H1 (cell line): ENCODE results near the gene PDCD6IP. TPM values are rescaled to one million over a fixed set of nuclear protein-coding genes. Genes with fewer than 3 reads are reported as not detected.

Source experiments
- BCL11A ChIP-seq, 2 experiments: IDR thresholded peaks; one replicate each; pipeline ENCODE4 v1.6.1; 2011; ENCODE audit warnings: low read depth in 2 of 2, low read length in 2 of 2, mild to moderate bottlenecking in 2 of 2
- EGR1 ChIP-seq: IDR thresholded peaks from 2 replicates; pipeline ENCODE4 v1.6.1; 2011; ENCODE audit warnings: low read depth, low read length, borderline replicate concordance
- SAP30 ChIP-seq: fragments of 300-600 bp; sonication (generic); IDR thresholded peaks from 2 replicates; pipeline ENCODE4 v1.7.1; 2012; ENCODE audit warnings: low read length, moderate library complexity, mild to moderate bottlenecking, inconsistent platforms; ENCODE audit not compliant: insufficient read depth, insufficient replicate concordance
- SUZ12 ChIP-seq: fragments of 200-600 bp; sonication (generic); IDR thresholded peaks from 2 replicates; pipeline ENCODE4 v1.6.1; 2012; ENCODE audit warnings: mild to moderate bottlenecking, inconsistent platforms, low read length, moderate library complexity, mixed read lengths
- TAF1 ChIP-seq: IDR thresholded peaks from 2 replicates; pipeline ENCODE4 v1.6.1; 2011; ENCODE audit warnings: mild to moderate bottlenecking, low read depth, low read length
- YY1 ChIP-seq: IDR thresholded peaks from 2 replicates; pipeline ENCODE4 v1.6.1; 2011; ENCODE audit warnings: low read depth, mild to moderate bottlenecking, low read length
- polyA plus RNA-seq, 7 experiments: library from polyadenylated mRNA; depleted of rRNA in 3 of 7; stranded (reverse) in 5 of 7; unstranded in 2 of 7; fragments of >200 nt in 5 of 7; fragments of 200-250 nt in 2 of 7; gene quantifications; 1 replicate in 5 of 7; 2 replicates in 1 of 7; 4 replicates in 1 of 7; pipeline versions ENCODE4 v1.2.1 to v1.2.3, GENCODE V29; 2011 to 2013; ENCODE audit warnings: missing spikeins in 2 of 7, mixed read lengths in 2 of 7
- total RNA-seq: library from RNA; stranded (reverse); fragmentation: NEBNext Ultra II Directional; extraction: Animal tissue kit (Norgen Biotek cat#: 25700); gene quantifications from 2 replicates; pipeline ENCODE4 v1.2.1, GENCODE V29; 2021
- TF ChIP-seq, protein P1 (sequence below): IDR thresholded peaks from 2 replicates; pipeline ENCODE4 v1.6.1; 2012; ENCODE audit warnings: low read length, inconsistent platforms

The PDCD6IP gene
- total and polyA plus RNA-seq, 2 of the 8 experiments (the other 6 are each of a cell fraction or from before 2014, with no cell fraction given): 61.7 to 155 TPM

DNA sequence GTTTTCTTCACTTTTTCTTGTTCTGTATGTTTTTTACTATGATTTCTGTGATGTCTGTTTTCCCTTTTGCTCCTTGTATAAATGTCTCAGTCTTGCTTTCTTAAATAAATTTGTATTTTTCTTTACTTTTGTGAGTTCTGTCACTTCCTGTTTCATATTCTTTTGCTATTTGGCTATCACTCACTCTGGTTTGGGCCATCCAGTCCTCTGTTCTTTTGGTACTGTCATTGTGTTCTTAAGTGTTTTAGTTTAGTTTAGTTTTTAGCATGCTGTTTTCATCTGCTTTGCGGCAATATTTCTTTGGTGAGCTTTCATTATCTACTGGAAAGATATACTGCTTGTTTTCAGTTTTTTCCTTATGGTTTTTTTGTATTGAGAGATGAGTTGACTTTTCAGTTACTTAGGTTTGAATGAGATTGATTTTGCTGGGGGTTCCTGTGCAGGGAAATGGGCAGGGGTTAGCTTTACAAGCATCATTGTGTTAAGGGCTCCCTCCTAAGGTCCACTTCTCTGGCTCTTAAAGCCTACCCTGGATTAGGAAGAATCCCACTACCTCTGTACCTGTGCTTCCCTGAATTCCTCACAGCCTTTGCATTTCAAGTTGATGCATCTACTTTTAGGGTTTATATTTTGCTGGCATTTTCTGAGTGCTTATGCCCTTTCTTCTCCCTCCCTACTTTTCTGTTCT lies 35.1 kb downstream of the PDCD6IP start (continued):
- TF ChIP-seq YY1 (no peak), TAF1 (no peak), SUZ12 (no peak), BCL11A (IDR thresholded peaks at IDR 0.05; ENCODE audit: low read depth in 2 of 2, low read length in 2 of 2) (no peak), EGR1 (no peak), SAP30 (no peak)
- TF ChIP-seq, protein P1, sequence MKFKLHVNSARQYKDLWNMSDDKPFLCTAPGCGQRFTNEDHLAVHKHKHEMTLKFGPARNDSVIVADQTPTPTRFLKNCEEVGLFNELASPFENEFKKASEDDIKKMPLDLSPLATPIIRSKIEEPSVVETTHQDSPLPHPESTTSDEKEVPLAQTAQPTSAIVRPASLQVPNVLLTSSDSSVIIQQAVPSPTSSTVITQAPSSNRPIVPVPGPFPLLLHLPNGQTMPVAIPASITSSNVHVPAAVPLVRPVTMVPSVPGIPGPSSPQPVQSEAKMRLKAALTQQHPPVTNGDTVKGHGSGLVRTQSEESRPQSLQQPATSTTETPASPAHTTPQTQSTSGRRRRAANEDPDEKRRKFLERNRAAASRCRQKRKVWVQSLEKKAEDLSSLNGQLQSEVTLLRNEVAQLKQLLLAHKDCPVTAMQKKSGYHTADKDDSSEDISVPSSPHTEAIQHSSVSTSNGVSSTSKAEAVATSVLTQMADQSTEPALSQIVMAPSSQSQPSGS: no peak
